Measurements from ENCODE around the gene CHAT.

Gene CHAT

DNA sequence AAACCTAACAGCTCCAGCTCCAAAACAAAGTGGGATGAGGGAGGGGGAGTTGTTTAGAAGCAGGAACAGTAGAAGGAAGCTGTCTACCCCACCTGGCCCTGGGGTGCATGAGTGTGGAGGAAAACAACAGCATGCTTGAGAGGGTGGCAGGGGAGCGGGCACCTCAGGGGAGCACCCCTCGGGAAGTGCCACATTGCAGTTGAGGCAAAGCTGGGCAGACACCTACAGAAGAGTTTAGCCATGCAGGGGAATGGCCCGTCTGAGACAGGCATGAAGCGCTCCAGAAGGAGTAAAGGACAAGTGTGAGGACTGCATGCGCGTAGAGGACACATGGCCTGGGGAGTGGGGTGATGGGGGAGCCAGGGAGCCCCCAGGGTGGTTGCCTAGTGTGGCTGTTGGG is 18.1 kb downstream of the CHAT start:
- Histone ChIP-seq H3K14ac (ENCODE audit: low read length) (no peak overlapping the region), H3K9me3 (replicated peaks in 1 of 2; ENCODE audit: control insufficient read depth in 2 of 2, insufficient read depth in 1 of 2, low read depth in 1 of 2, low read length in 2 of 2) (no peaks in the 10 kb centered on the region), H3K27me3 (ENCODE audit: control insufficient read depth in 3 of 3, insufficient read depth in 3 of 3, low read depth in 1 of 3, low read length in 3 of 3) (peaks cover 0 to 55% (median 0%) of the 10 kb centered on the region in 3 experiments), H4K8ac (ENCODE audit: low read depth, low read length) (no peak overlapping the region), H3K9ac (ENCODE audit: low read depth, low read length, poor library complexity) (no peak overlapping the region), H4K91ac (ENCODE audit: low read depth, low read length, poor library complexity) (no peak overlapping the region), H3K4ac (ENCODE audit: low read length) (no peak overlapping the region), H2AFZ (ENCODE audit: low read length) (no peak overlapping the region), H3K4me2 (ENCODE audit: insufficient read depth, low read length, poor library complexity, severe bottlenecking) (no peak overlapping the region), H3K18ac (ENCODE audit: low read length) (no peak overlapping the region), H3K27ac (replicated peaks; ENCODE audit: low read length) (no peak overlapping the region), H2BK120ac (ENCODE audit: low read depth, low read length) (no peak overlapping the region), H2BK12ac (ENCODE audit: low read length) (no peak overlapping the region), H3K23ac (ENCODE audit: low read depth, low read length, poor library complexity) (no peak overlapping the region), H2AK5ac (ENCODE audit: low read depth, low read length) (peak overlapping the region; percentile 24), H3K4me1 (ENCODE audit: control insufficient read depth in 2 of 2, insufficient read depth in 1 of 2, low read depth in 1 of 2, low read length in 2 of 2) (no peaks in the 10 kb centered on the region), H3K79me1 (ENCODE audit: low read depth, low read length) (no peaks in the 10 kb centered on the region), H3K4me3 (ENCODE audit: low read length in 2 of 2) (no peak overlapping the region), H2BK5ac (ENCODE audit: low read length) (no peak overlapping the region), H3K36me3 (replicated peaks in 1 of 2; ENCODE audit: control insufficient read depth in 2 of 2, insufficient read depth in 2 of 2, low read length in 2 of 2) (no peaks in the 10 kb centered on the region), H2BK15ac (ENCODE audit: low read length) (no peak overlapping the region)
- no peak for DNase-seq (ENCODE audit: low spot score)
- no CpG with 5 or more reads among the region's 6 CpGs for WGBS, 2 donors (ENCODE audit: extremely low coverage in 2 of 2, insufficient read length in 2 of 2, insufficient replicate concordance in 1 of 2)

DNA sequence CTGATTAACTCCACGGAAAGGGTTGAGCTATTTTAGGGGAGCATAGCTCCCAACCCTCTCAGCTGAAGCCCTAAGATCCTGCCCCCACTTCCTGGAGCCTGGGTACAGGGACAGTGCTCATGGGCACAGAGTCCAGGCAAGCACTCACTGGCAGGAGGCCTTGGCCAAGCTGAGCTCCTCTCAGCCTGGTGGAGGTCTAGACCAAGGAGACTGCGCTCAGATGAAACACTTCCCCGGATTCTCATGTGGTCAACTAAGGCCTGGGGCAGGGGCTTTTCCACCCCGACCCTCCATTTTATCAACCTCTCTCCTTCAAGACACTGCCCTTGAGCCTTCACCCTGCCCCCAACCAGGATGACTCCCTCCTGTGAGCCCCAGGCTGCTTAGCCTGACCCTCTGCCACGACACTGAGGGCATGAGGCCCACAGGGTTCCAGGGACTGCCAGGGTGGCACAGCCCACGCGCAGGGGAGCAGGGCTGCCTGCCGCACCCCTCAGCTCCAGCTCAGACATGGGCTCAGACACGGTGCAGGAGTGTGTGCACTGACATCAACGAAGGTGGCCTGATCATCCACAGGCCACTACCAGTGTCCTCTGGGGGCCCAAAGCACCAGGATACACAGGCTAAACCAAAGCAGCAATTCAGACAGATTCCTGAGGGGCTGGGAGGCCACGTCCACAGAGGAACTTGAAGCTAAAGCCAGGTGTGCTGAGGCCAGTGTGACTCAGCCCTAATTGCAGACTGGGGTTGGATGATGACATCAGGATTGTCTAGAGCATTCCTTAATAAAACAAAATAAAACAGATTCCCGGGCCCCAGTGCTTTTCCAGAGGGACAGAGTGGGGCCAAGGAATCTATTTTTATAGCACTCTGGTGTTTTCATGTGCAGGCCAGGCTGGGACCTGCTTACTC is 18.8 kb downstream of the CHAT start:
- no peak overlapping the region for H4K91ac ChIP-seq (ENCODE audit: low read depth, low read length, poor library complexity)
- H2AFZ ChIP-seq (ENCODE audit: low read length): no peak overlapping the region
- no peak overlapping the region for H2BK120ac ChIP-seq (ENCODE audit: low read depth, low read length)
- H3K79me1 ChIP-seq (ENCODE audit: low read depth, low read length): no peaks in the 10 kb centered on the region
- H4K8ac ChIP-seq (ENCODE audit: low read depth, low read length): no peak overlapping the region
- no peaks in the 10 kb centered on the region for H3K36me3 ChIP-seq (replicated peaks in 1 of 2; ENCODE audit: control insufficient read depth in 2 of 2, insufficient read depth in 2 of 2, low read length in 2 of 2)
- no CpG with 5 or more reads among the region's 12 CpGs for WGBS, 2 donors (ENCODE audit: extremely low coverage in 2 of 2, insufficient read length in 2 of 2, insufficient replicate concordance in 1 of 2)
- no peak overlapping the region for H3K4me3 ChIP-seq (ENCODE audit: low read length in 2 of 2)
- H3K4me2 ChIP-seq (ENCODE audit: insufficient read depth, low read length, poor library complexity, severe bottlenecking): no peak overlapping the region
- H3K9me3 ChIP-seq (replicated peaks in 1 of 2; ENCODE audit: control insufficient read depth in 2 of 2, insufficient read depth in 1 of 2, low read depth in 1 of 2, low read length in 2 of 2): no peaks in the 10 kb centered on the region
- H3K18ac ChIP-seq (ENCODE audit: low read length): no peak overlapping the region
- no peaks in the 10 kb centered on the region for H3K4me1 ChIP-seq (ENCODE audit: control insufficient read depth in 2 of 2, insufficient read depth in 1 of 2, low read depth in 1 of 2, low read length in 2 of 2)
- H3K27me3 ChIP-seq (ENCODE audit: control insufficient read depth in 3 of 3, insufficient read depth in 3 of 3, low read depth in 1 of 3, low read length in 3 of 3): peaks cover 0 to 59% (median 0%) of the 10 kb centered on the region in 3 experiments
- no peak overlapping the region for H2AK5ac ChIP-seq (ENCODE audit: low read depth, low read length)
- no peak overlapping the region for H3K14ac ChIP-seq (ENCODE audit: low read length)
- no peak overlapping the region for H3K4ac ChIP-seq (ENCODE audit: low read length)
- H3K9ac ChIP-seq (ENCODE audit: low read depth, low read length, poor library complexity): peak overlapping the region; percentile 17
- no peak overlapping the region for H3K27ac ChIP-seq (replicated peaks; ENCODE audit: low read length)
- peak overlapping the region; percentile 76 for H3K23ac ChIP-seq (ENCODE audit: low read depth, low read length, poor library complexity)
- DNase-seq (ENCODE audit: low spot score): no peak
- no peak overlapping the region for H2BK12ac ChIP-seq (ENCODE audit: low read length)
- H2BK15ac ChIP-seq (ENCODE audit: low read length): no peak overlapping the region
- H2BK5ac ChIP-seq (ENCODE audit: low read length): no peak overlapping the region

GRCh38 chr10:49633327-49634068 is 19.7 kb downstream of the CHAT start:
- Histone ChIP-seq H3K4me1 (ENCODE audit: control insufficient read depth in 2 of 2, insufficient read depth in 1 of 2, low read depth in 1 of 2, low read length in 2 of 2) (no peaks in the 10 kb centered on the region), H2BK120ac (ENCODE audit: low read depth, low read length) (no peak overlapping the region), H4K91ac (ENCODE audit: low read depth, low read length, poor library complexity) (no peak overlapping the region), H3K27ac (replicated peaks; ENCODE audit: low read length) (no peak overlapping the region), H2BK5ac (ENCODE audit: low read length) (no peak overlapping the region), H3K4ac (ENCODE audit: low read length) (no peak overlapping the region), H4K8ac (ENCODE audit: low read depth, low read length) (no peak overlapping the region), H3K18ac (ENCODE audit: low read length) (no peak overlapping the region), H3K27me3 (ENCODE audit: control insufficient read depth in 3 of 3, insufficient read depth in 3 of 3, low read depth in 1 of 3, low read length in 3 of 3) (peaks cover 0 to 63% (median 0%) of the 10 kb centered on the region in 3 experiments), H3K9me3 (replicated peaks in 1 of 2; ENCODE audit: control insufficient read depth in 2 of 2, insufficient read depth in 1 of 2, low read depth in 1 of 2, low read length in 2 of 2) (no peaks in the 10 kb centered on the region), H3K9ac (ENCODE audit: low read depth, low read length, poor library complexity) (no peak overlapping the region), H3K14ac (ENCODE audit: low read length) (no peak overlapping the region), H2BK12ac (ENCODE audit: low read length) (no peak overlapping the region), H3K4me3 (ENCODE audit: low read length in 2 of 2) (no peak overlapping the region), H3K79me1 (ENCODE audit: low read depth, low read length) (no peaks in the 10 kb centered on the region), H3K23ac (ENCODE audit: low read depth, low read length, poor library complexity) (peak overlapping the region; percentile 68), H2AFZ (ENCODE audit: low read length) (no peak overlapping the region), H2BK15ac (ENCODE audit: low read length) (no peak overlapping the region), H3K36me3 (replicated peaks in 1 of 2; ENCODE audit: control insufficient read depth in 2 of 2, insufficient read depth in 2 of 2, low read length in 2 of 2) (no peaks in the 10 kb centered on the region), H3K4me2 (ENCODE audit: insufficient read depth, low read length, poor library complexity, severe bottlenecking) (no peak overlapping the region), H2AK5ac (ENCODE audit: low read depth, low read length) (no peak overlapping the region)
- no peak for DNase-seq (ENCODE audit: low spot score)
- WGBS, 2 donors (ENCODE audit: extremely low coverage in 2 of 2, insufficient read length in 2 of 2, insufficient replicate concordance in 1 of 2): no CpG with 5 or more reads among the region's 13 CpGs

DNA sequence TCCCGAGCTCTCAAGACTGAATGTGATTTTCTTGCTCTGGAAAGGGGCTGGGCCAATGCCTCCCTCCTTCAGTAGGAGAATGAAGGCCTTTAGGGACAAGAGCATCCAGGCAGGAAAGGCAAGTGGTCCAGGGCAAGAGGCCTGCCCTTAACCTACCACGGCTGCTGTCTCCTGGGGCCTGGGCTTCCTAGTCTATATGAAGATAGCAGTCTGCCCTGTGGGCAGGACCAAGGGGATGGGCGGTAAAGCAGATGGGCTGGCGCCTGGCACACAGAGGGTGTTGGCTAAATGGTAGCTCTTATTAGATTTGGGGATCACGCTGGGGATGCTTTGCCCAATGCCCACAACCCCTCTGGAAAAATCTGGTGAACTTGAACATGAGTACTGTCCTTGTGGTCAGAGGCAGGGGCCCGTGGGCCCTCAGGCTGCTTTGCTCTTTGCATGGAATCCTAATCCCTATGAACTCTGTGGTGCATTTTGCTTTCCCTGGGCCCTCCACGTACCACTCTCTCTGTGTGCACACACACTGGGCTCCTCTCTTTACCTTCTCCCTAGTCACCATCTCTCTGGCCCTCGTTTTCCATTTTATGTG is 20.3 kb downstream of the CHAT start:
- H3K4me3 ChIP-seq (ENCODE audit: low read length in 2 of 2): no peak overlapping the region
- no peak overlapping the region for H3K9ac ChIP-seq (ENCODE audit: low read depth, low read length, poor library complexity)
- no peak overlapping the region for H4K91ac ChIP-seq (ENCODE audit: low read depth, low read length, poor library complexity)
- no peak overlapping the region for H3K27ac ChIP-seq (replicated peaks; ENCODE audit: low read length)
- H2BK5ac ChIP-seq (ENCODE audit: low read length): no peak overlapping the region
- no peaks in the 10 kb centered on the region for H3K36me3 ChIP-seq (replicated peaks in 1 of 2; ENCODE audit: control insufficient read depth in 2 of 2, insufficient read depth in 2 of 2, low read length in 2 of 2)
- H3K23ac ChIP-seq (ENCODE audit: low read depth, low read length, poor library complexity): no peak overlapping the region
- no peaks in the 10 kb centered on the region for H3K79me1 ChIP-seq (ENCODE audit: low read depth, low read length)
- no peak overlapping the region for H3K4me2 ChIP-seq (ENCODE audit: insufficient read depth, low read length, poor library complexity, severe bottlenecking)
- H3K9me3 ChIP-seq (replicated peaks in 1 of 2; ENCODE audit: control insufficient read depth in 2 of 2, insufficient read depth in 1 of 2, low read depth in 1 of 2, low read length in 2 of 2): no peaks in the 10 kb centered on the region
- no CpG with 5 or more reads among the region's 8 CpGs for WGBS, 2 donors (ENCODE audit: extremely low coverage in 2 of 2, insufficient read length in 2 of 2, insufficient replicate concordance in 1 of 2)
- H3K4ac ChIP-seq (ENCODE audit: low read length): no peak overlapping the region
- no peaks in the 10 kb centered on the region for H3K4me1 ChIP-seq (ENCODE audit: control insufficient read depth in 2 of 2, insufficient read depth in 1 of 2, low read depth in 1 of 2, low read length in 2 of 2)
- no peak overlapping the region for H4K8ac ChIP-seq (ENCODE audit: low read depth, low read length)
- peaks cover 0 to 63% (median 0%) of the 10 kb centered on the region in 3 experiments for H3K27me3 ChIP-seq (ENCODE audit: control insufficient read depth in 3 of 3, insufficient read depth in 3 of 3, low read depth in 1 of 3, low read length in 3 of 3)
- no peak overlapping the region for H3K18ac ChIP-seq (ENCODE audit: low read length)
- no peak overlapping the region for H2BK120ac ChIP-seq (ENCODE audit: low read depth, low read length)
- DNase-seq (ENCODE audit: low spot score): no peak
- H2BK12ac ChIP-seq (ENCODE audit: low read length): no peak overlapping the region
- H3K14ac ChIP-seq (ENCODE audit: low read length): no peak overlapping the region
- no peak overlapping the region for H2BK15ac ChIP-seq (ENCODE audit: low read length)
- no peak overlapping the region for H2AK5ac ChIP-seq (ENCODE audit: low read depth, low read length)
- H2AFZ ChIP-seq (ENCODE audit: low read length): no peak overlapping the region
